HG03575 (cell line): ENCODE data around the gene LARGE1.

Experiments
- ATAC-seq: cut with Tn5 transposase; IDR thresholded peaks from one replicate; pipeline ENCODE4 v1.9.1; 2021; ENCODE audit not compliant: unreplicated experiment, insufficient number of reproducible peaks, low FRiP score; ENCODE audit errors: extremely low read depth

LARGE1 gene

GRCh38 chr22:33242078-33242477 is 678.2 kb downstream of the LARGE1 start:
- ATAC-seq, result no peak

GRCh38 chr22:33240888-33241475 is 679.3 kb downstream of the LARGE1 start:
- ATAC-seq, result no peak

- no peak for ATAC-seq
Measured at GRCh38 chr22:33232071-33232470, 688.2 kb downstream of the LARGE1 start.

GRCh38 chr22:33227791-33228190 is 692.5 kb downstream of the LARGE1 start:
- no peak for ATAC-seq

GRCh38 chr22:33224841-33225240 is 695.4 kb downstream of the LARGE1 start:
- no peak for ATAC-seq
